HG03064 (cell line): ENCODE measurements around the gene TMC8.
A peak's percentile ranks its signal among the peaks of the same experiment; 100 is the strongest.
"Not testable (repeated sequence)": the region's sequence is repeated elsewhere in the genome, so short reads cannot be mapped to it uniquely, and the experiment has no call there.

Source experiments
- ATAC-seq: cut with Tn5 transposase; IDR thresholded peaks from one replicate; pipeline ENCODE4 v1.9.1; 2021; ENCODE audit warnings: low read depth; ENCODE audit not compliant: unreplicated experiment

The TMC8 gene

GRCh38 chr17:78147315-78147998 lies 16.9 kb downstream of the TMC8 start:
- ATAC-seq = no peak

- ATAC-seq = no peak
Observed at GRCh38 chr17:78148286-78149016, 17.9 kb downstream of the TMC8 start.

GRCh38 chr17:78151514-78152008 lies 21.0 kb downstream of the TMC8 start:
- no peak for ATAC-seq

- ATAC-seq = peak; percentile 40
Observed at GRCh38 chr17:78154903-78155811, 24.6 kb downstream of the TMC8 start.

GRCh38 chr17:78159575-78160158 lies 29.1 kb downstream of the TMC8 start:
- no peak for ATAC-seq

- ATAC-seq = no peak
Observed at GRCh38 chr17:78163881-78164747, 33.5 kb downstream of the TMC8 start.

- ATAC-seq = no peak
Observed at GRCh38 chr17:78164748-78165607, 34.4 kb downstream of the TMC8 start.

GRCh38 chr17:78166416-78166815 lies 35.8 kb downstream of the TMC8 start:
- no peak for ATAC-seq

- peak; percentile 45 for ATAC-seq
Observed at GRCh38 chr17:78168242-78168902, 37.8 kb downstream of the TMC8 start, which contains the start of gene SYNGR2. TSS of gene SYNGR2 (plus strand) at chr17:78168581. CDS start at chr17:78168617, 36 bp downstream.

GRCh38 chr17:78168903-78169793 lies 38.6 kb downstream of the TMC8 start:
- no peak for ATAC-seq

GRCh38 chr17:78170692-78171590 lies 40.4 kb downstream of the TMC8 start:
- no peak for ATAC-seq

GRCh38 chr17:78171591-78172248 lies 41.1 kb downstream of the TMC8 start:
- not testable (repeated sequence) for ATAC-seq

GRCh38 chr17:78172249-78173051 lies 41.9 kb downstream of the TMC8 start:
- no peak for ATAC-seq

GRCh38 chr17:78173097-78173715 lies 42.6 kb downstream of the TMC8 start:
- no peak for ATAC-seq
